ENCODE results near the gene RASA2. TPM values are rescaled to one million over a fixed set of nuclear protein-coding genes. Genes with fewer than 3 reads are reported as not detected.

Gene RASA2
- total RNA-seq, 1 experiment from 2014 or later: 26.7 TPM

DNA sequence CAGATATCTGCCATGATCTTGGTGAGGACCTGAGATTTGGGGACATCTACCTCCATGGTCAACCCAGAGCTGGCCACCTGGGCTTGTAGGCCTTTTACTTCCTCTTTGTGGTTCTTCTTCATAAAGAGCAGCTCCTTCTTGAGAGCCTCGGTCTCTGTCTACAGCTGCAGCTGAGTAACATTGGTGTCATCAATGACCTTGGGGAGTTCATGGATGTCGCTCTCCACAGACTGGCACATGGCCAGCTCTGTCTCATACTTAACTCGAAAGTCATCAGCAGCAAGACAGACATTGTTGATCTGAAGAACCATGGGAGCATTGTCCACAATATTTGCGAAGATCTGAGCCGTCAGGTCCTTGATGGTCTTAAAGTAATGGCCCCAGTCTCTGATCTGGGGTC lies 15.7 kb upstream of the RASA2 start:
- H3K27me3 Mint-ChIP-seq (ENCODE audit: insufficient read depth, unreplicated experiment): no peaks in the 10 kb centered on the region
- BruUV-seq (replicated peaks): no TSS peak
- no peak overlapping the region for H3K4me3 ChIP-seq (ENCODE audit: low read depth, low read length)
- H3K27me3 ChIP-seq (replicated peaks; ENCODE audit: control insufficient read depth, insufficient read depth, low read length): no peaks in the 10 kb centered on the region
- H3K36me3 Mint-ChIP-seq (ENCODE audit: insufficient read depth, unreplicated experiment): no peaks in the 10 kb centered on the region
- ChIA-PET POLR2A (no interaction called here), CTCF (no interaction called here)
- H3K4me1 ChIP-seq: no peaks in the 10 kb centered on the region
- intact Hi-C loops (cut with micrococcal nuclease; ENCODE audit: unreplicated experiment): no loop called here
- H3K4me3 Mint-ChIP-seq (ENCODE audit: unreplicated experiment): no peak overlapping the region
- no peaks in the 10 kb centered on the region for H3K36me3 ChIP-seq (ENCODE audit: control insufficient read depth, insufficient read depth, low read length)
- no peak for DNase-seq
- peaks cover 10% of the 10 kb centered on the region for H3K9me3 Mint-ChIP-seq (ENCODE audit: unreplicated experiment)
- H3K27ac Mint-ChIP-seq (ENCODE audit: unreplicated experiment): no peak overlapping the region
- peaks cover 4% of the 10 kb centered on the region for H3K4me1 Mint-ChIP-seq (ENCODE audit: low read depth, unreplicated experiment)
- peaks cover 13% of the 10 kb centered on the region for H3K9me3 ChIP-seq
- TF ChIP-seq CTCF (IDR thresholded peaks at IDR 0.05; ENCODE audit: insufficient read depth in 1 of 2, low read depth in 1 of 2, low read length in 1 of 2, severe bottlenecking in 1 of 2, unreplicated experiment in 1 of 2): no peak

DNA sequence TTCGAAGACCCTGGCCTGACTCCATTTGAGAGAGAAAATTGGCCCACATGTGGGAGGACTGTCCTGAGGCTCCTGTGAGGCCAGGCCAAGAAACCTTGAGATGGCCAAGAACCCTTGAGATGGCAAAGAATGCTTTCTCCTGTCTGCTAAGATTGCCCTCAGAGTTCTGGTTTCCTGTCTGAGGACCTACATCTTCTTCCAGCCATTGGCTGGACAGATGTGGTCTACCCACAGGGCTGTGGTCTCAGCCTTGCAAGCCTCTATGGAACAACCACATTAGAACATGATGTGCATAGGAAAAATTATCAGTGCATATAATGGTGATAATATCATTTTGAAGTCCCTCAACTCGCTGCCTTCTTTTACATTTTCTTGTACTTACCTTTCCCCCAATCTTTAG lies 10.8 kb upstream of the RASA2 start:
- H3K27me3 Mint-ChIP-seq (ENCODE audit: insufficient read depth, unreplicated experiment): no peaks in the 10 kb centered on the region
- no peaks in the 10 kb centered on the region for H3K27me3 ChIP-seq (replicated peaks; ENCODE audit: control insufficient read depth, insufficient read depth, low read length)
- intact Hi-C loops (cut with micrococcal nuclease; ENCODE audit: unreplicated experiment): no loop called here
- no peaks in the 10 kb centered on the region for H3K36me3 ChIP-seq (ENCODE audit: control insufficient read depth, insufficient read depth, low read length)
- TF ChIP-seq CTCF (IDR thresholded peaks at IDR 0.05; ENCODE audit: insufficient read depth in 1 of 2, low read depth in 1 of 2, low read length in 1 of 2, severe bottlenecking in 1 of 2, unreplicated experiment in 1 of 2): no peak
- DNase-seq: no peak
- ChIA-PET POLR2A (no interaction called here), CTCF (no interaction called here)
- peaks cover 10% of the 10 kb centered on the region for H3K4me1 Mint-ChIP-seq (ENCODE audit: low read depth, unreplicated experiment)
- no peak overlapping the region for H3K4me3 Mint-ChIP-seq (ENCODE audit: unreplicated experiment)
- H3K27ac Mint-ChIP-seq (ENCODE audit: unreplicated experiment): no peak overlapping the region
- peaks cover 5% of the 10 kb centered on the region for H3K4me1 ChIP-seq
- H3K36me3 Mint-ChIP-seq (ENCODE audit: insufficient read depth, unreplicated experiment): no peaks in the 10 kb centered on the region
- H3K9me3 ChIP-seq: peaks cover 9% of the 10 kb centered on the region
- no TSS peak for BruUV-seq (replicated peaks)
- no peak overlapping the region for H3K4me3 ChIP-seq (ENCODE audit: low read depth, low read length)
- H3K9me3 Mint-ChIP-seq (ENCODE audit: unreplicated experiment): no peaks in the 10 kb centered on the region

DNA sequence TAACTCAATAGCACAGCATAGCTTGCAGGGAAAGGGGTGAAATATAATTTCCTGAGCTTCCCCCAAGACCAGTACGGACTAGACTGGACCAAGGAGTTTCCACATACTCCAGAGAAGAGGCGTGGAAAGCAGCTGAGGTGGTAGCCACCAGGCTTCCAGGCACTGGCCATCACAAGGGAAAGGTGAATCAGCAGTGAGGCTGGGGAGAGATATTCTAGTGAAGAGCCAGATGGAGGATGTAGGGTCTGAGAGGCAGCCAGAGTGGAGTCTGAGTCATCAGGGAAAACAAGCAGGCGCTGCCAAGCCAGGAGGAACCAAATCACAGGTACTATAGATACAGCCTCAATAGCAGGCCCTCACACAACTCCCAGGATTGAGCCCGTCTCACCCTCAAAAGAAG lies 9.6 kb upstream of the RASA2 start:
- no peaks in the 10 kb centered on the region for H3K27me3 ChIP-seq (replicated peaks; ENCODE audit: control insufficient read depth, insufficient read depth, low read length)
- Mint-ChIP-seq H3K27me3 (ENCODE audit: insufficient read depth, unreplicated experiment) (no peaks in the 10 kb centered on the region), H3K36me3 (ENCODE audit: insufficient read depth, unreplicated experiment) (peaks cover 3% of the 10 kb centered on the region), H3K27ac (ENCODE audit: unreplicated experiment) (no peak overlapping the region), H3K4me3 (ENCODE audit: unreplicated experiment) (no peak overlapping the region), H3K4me1 (ENCODE audit: low read depth, unreplicated experiment) (peaks cover 22% of the 10 kb centered on the region), H3K9me3 (ENCODE audit: unreplicated experiment) (no peaks in the 10 kb centered on the region)
- no peak for DNase-seq
- H3K4me1 ChIP-seq: peaks cover 17% of the 10 kb centered on the region
- POLR2A ChIA-PET: no interaction called here
- CTCF ChIA-PET: no interaction called here
- H3K4me3 ChIP-seq (ENCODE audit: low read depth, low read length): no peak overlapping the region
- H3K36me3 ChIP-seq (ENCODE audit: control insufficient read depth, insufficient read depth, low read length): no peaks in the 10 kb centered on the region
- intact Hi-C loops (cut with micrococcal nuclease; ENCODE audit: unreplicated experiment): no loop called here
- no TSS peak for BruUV-seq (replicated peaks)
- peaks cover 2% of the 10 kb centered on the region; the same call in 1 of the 2 replicates for H3K9me3 ChIP-seq
- no peak for TF ChIP-seq CTCF (IDR thresholded peaks at IDR 0.05; ENCODE audit: insufficient read depth in 1 of 2, low read depth in 1 of 2, low read length in 1 of 2, severe bottlenecking in 1 of 2, unreplicated experiment in 1 of 2)

All from Caco-2 (cell line).